Stimulated activated CD4-positive, alpha-beta T cell treated with anti-CD3 and anti-CD28 coated beads, Interleukin-12 subunit alpha, Interleukin-12 subunit beta, amount 100 ng/mL, for 24 hours (primary cell): Measurements from ENCODE around the gene HK3.

ENCODE experiments used
- DNase-seq, 2 experiments: peaks; one replicate each; pipeline ENCODE4 v3.0.0-alpha.2; 2020; ENCODE audit warnings: low read depth in 2 of 2

Gene HK3

DNA sequence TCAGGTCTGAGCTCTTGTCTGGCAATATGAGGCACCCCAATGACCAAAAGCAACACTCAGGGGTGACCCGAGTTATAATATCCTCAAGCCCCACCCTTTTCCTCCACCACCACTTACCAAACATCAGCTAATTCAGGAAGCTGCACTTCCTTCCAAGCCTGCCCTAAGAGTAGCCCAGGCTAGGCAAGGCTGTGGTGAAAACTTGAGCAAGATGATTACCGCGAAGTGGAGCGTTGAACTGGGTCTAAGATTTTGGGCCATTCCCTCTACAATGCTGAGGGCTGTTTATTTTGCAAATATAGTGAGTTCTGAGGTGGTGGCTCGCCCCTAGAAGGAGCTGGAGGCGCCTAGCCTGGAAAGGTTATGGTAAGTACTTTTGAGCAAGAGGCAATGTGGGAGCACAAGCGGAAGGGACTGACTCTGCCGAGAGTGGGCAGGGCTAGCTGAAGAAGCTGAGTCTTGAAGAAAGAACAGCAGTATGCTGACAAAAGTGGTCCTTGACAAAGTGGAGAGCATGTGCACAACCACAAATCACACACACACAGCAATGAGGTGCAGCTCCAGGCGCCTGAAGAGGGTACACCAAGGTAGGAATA, at the start of gene HK3:
HK3 (minus strand) TSS at position 51 of the 596 bp plus-strand sequence. CDS start 3,187 bp downstream, outside the sequence.
- DNase-seq, result no peak

GRCh38 chr5:176948458-176948857, 49.3 kb upstream of the HK3 start:
- no peak for DNase-seq

DNA sequence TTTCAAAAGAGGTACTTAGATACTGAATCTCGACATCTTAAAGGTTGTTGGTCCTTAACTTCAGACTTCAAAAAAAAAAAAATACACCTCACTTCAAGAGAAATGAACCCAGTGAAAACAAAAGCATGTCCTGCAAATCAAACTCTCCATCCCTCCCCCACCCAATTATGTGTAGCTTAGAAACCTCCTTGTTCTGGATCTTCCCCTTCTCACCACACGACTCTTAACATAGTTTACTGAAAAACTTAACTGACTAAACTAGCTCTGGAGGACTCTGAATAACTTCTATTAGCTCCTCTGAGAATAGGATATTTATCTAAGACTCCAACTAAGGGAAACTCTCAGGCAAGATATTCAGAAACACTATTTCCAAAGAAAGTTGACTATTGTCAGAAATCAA, 48.7 kb upstream of the HK3 start:
- DNase-seq, result no peak

DNA sequence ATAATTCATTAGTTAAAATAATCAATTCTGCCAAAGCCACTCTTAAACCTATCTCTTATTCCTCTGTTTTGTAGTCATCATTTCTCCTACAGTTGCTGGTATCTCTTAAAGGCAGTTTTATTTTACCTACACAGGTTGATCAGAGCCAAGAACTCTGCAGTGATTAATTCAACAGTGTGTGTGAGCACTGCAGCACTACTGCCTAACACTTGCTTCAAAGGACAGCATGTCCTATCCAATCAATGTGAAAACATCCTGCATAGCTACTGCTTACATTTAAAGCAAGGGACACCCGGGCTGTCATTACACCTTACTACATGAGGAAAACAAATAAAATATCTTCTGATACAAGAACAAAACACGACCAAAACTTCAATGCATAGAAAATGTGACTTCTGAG, 45.1 kb upstream of the HK3 start:
- no peak for DNase-seq

GRCh38 chr5:176943816-176944215, 44.7 kb upstream of the HK3 start:
- no peak for DNase-seq

DNA sequence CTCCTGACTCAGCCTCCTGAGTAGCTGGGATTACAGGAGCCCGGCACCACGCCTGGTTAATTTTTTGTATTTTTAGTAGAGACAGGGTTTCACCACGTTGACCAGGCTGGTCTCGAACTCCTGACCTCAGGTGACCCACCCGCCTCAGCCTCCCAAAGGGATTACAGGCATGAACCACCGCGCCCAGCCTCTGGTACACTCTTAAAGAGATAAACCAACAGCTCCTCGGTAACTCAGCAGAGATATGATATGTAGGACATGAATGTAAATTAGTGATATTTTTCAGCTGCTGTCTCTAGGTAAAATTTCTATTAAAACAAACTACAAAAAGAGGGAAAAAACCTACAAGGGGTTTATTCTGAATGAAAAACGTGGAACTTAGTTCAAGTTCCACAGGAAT, 42.8 kb upstream of the HK3 start:
- DNase-seq, result no peak

DNA sequence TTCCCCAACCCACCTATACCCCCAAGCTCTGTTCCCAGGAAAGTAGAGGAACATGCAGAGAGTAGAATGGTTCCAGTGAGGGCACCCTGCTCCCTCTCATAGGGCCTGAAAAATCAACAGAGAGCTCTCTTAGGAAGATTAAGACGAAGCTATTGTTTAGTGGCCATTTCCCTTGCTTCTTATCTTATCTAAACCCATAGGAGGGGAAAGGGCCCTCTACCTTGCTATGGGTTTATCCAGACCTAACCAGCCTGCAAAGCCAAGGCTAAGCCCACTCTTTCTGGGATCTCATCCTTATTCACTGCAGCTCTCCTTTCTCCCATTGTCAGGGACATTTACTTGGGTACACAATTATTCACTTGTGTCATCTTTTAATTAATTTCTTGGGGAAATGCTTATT, 39.3 kb upstream of the HK3 start:
- no peak for DNase-seq

- DNase-seq, result no peak
Measured at GRCh38 chr5:176935017-176935416, 35.9 kb upstream of the HK3 start.

DNA sequence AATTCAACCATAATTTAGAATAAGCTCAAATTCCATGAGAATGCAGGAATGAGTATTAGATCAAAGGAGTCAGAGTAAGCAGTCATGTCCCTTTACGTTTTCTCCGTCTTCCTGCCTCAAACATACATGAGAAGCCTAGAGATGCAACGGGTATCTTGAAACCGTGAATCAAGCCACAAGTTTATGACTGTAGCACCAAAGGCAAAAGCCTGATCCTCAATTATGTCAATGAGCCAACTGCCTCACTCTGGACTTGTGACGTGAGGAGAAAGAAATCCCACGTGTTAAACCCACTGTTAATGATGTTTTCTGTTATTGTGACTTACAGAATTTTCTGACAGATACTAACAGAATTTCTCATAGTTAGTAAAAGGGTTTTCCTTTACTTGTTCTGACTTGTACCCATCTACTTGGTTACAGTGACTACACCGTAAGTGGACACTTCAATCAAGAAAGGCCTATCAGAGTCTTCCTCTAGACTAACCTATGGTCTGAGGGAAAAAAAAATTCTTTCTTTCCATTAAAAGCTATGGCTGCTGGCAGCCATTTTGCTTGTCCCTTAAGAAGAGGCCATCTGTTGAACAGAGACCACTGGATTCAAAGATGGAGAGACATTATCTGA, 35.3 kb upstream of the HK3 start:
- DNase-seq, result no peak

DNA sequence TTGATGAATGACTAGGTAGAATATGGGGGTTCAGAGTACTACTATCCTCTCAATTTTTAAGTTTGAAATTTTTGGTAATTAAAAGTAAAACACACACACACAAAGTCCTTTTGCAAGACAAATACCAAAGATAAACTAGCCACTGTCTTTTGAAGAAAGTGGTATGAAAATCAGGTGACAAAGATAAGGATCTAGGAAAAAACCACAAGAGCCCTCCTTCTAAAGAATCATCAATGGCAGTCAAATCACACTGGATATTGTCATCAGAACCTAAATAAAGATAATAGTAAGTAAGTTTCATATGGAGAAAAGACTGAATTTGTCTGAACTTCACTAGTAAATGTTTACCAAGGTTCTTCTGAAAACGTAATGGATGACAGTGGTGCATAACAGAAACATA, 30.5 kb upstream of the HK3 start:
- no peak for DNase-seq

- no peak for DNase-seq
Measured at GRCh38 chr5:176927562-176927961, 28.4 kb upstream of the HK3 start.

DNA sequence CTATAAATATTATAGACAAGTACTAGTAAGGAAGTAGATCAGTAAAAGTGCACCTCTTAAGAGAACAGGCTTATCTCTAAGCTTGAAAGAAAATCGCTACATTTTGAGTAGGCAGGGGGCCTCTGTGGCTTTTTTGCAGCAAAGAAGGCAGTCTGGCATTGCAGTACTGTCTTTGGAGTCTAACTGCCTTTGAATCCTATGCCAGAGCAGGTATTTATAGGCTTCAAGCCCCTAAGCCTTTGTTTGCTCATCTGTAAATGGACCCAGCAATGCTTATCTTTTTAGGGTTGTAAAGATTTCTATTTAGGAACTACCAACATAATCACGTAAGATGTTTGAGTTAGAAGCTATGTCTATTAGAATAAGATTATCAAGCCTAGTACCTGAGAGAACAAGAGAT, 23.7 kb upstream of the HK3 start:
- DNase-seq, result no peak

- no peak for DNase-seq
Measured at GRCh38 chr5:176921714-176922113, 22.6 kb upstream of the HK3 start.

DNA sequence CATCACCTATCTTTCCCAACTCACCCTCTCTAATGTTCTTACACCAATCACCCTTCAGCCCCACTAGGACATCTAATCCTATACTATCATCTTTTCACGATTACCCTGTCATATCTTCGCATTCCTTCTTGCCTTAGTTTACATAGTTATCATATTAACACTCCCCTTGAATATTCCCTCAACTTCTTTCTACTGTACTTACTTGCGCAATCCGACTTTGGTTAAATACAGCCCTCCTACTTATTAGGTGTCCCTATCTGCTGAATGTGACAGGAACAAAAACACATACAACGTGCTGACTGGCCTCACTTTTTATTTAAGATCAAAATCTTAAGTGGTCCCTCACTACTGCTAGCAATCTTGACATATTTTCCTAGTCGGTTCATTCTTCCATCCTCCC, 19.5 kb upstream of the HK3 start:
- DNase-seq, result no peak

DNA sequence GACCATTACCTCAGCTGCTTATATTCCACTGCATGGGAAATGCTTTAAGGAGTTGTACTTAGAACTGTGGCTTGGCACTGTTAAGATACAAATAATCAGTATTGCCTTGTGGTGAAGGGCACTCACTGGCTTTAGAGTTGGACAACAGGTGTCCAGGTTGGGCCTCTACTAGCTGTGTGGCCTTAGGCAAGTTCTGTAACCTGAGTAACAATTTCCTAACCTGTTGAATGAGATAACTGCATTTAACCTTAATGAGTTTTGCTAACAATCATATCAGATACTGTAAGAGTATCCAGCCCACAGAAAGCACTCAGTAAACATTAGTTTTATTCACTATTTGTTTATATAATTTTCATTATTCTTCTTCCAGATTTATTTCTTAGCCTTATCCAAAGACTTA, 17.2 kb upstream of the HK3 start:
- no peak for DNase-seq

DNA sequence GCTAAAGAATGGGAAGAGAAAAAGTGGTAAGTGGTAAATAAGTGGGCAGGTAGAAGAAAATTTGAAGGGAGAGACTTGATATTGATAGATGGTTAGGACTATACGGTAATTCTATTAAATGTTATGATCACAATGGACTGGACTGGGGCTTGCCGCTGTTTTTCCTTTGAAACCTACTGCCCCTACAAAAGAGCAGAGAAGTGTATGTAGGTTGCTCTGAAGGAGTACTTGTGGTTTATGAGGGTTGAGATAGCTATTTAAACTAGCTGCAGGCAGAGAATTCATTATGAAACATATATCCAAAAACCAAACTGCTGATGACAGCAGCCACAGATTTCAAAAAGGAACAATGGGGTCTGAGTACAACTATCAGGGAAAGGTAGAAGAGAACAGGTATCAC, 16.8 kb upstream of the HK3 start:
- no peak for DNase-seq

- DNase-seq, result no peak
Measured at GRCh38 chr5:176912115-176912514, 13.0 kb upstream of the HK3 start.

DNA sequence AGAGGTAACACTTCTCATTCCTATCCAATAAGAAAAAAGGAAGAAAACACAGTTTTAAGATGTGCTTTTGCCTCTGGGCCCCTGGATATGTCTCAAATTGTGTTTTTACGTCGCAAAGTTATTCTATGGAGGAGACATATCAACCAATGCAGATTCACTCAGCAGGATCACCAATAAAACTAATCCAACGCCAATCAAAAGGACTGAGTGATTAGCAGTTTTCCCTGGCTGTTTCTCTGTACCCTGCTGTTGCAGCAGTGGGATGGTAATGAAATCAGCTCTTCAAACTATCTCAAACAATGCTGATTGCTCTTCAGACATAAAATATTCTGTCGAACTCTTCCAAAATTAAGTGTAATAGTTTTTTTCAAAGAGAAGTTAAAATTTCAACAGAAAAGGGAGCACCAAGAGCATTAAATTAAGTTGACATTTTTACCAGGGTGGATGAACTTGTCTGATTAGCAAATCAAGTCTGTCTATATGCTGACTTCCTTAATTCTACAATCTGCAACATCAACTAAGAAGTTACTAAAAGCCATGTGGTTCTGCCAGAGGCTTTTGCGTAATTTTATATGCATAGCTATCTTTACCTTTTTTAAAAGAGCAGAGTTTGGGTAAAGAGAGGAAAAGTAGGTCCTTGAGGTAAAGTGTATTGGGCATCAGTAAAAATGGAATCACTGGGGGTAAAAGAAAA, 9.7 kb upstream of the HK3 start:
- no peak for DNase-seq

- DNase-seq, result no peak
Measured at GRCh38 chr5:176906796-176907195, 7.7 kb upstream of the HK3 start.

DNA sequence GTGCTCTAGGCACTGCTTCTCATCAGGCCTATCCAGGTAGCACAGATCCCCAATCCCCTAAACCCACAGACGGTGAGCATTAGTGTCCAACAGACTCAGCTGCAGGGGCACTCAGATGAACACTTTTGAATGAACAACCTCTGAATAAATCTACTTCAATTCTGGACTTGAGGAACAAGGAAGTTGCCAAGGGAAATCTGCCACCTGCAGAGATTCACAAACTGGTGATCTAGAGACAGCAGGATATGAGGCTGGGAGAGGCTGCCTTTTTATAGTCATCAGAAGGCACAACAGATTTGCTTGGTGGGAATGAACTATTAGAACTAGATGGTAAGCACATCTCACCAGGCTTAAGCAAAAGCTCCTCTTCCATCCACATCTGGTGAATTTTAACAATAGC, 7.0 kb upstream of the HK3 start:
- no peak for DNase-seq

DNA sequence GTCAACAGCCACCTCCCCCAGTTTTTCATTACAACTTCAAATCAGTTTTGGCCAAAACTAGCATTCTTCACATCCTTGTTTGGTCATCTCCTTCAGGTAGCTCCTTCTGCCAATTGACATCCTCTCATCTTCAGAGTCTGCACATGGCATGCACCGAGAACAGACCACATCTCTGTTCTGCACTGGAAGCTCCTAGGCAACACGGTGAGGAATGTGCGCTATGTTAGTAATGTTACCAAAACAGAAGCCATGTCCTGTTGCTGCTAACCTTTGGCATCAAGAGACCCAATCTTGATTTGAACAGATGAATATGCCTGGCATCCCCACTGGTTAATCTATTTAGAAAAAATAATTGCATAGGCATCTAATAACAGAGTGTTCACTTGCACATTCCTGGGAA, 5.1 kb upstream of the HK3 start:
- DNase-seq, result no peak

- DNase-seq, result no peak
Measured at GRCh38 chr5:176902911-176903664, 3.9 kb upstream of the HK3 start.
